NCI-H1694 (cell line): Measurements from ENCODE around the gene SLC35F4.
"Not testable (repeated sequence)": the region's sequence is repeated elsewhere in the genome, so short reads cannot be mapped to it uniquely, and the experiment has no call there.

Experiments
- DNase-seq: peaks from one replicate; lab custom pipeline; 2025; lab: John Stamatoyannopoulos, UW

Gene SLC35F4

DNA sequence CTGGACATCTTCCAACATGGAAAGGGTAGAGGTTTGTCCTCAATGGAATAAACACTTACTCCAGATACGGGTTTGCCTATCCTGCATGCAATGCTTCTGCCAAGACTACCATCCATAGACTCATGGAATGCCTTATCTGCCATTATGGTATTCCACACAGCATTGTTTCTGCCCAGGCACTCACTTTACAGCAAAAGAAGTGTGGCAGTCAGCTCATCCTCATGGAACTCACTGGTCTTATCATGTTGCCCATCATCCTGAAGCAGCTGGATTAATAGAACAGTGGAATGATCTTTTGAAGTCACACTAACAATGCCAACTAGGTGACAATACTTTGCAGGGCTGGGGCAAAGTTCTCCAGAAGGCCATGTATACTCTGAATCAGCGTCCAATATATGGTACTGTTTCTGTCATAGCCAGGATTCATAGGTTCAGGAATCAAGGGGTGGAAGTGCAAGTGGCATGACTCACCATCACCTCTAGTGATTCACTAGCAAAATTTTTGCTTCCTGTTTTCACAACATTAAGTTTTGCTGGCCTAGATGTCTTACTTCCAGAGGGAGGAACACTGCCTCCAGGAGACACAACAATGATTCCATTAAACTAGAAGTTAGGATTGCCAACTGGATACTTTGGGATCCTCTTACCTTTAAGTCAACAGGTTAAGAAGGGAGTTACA is 140.4 kb downstream of the SLC35F4 start:
- no peak for DNase-seq

DNA sequence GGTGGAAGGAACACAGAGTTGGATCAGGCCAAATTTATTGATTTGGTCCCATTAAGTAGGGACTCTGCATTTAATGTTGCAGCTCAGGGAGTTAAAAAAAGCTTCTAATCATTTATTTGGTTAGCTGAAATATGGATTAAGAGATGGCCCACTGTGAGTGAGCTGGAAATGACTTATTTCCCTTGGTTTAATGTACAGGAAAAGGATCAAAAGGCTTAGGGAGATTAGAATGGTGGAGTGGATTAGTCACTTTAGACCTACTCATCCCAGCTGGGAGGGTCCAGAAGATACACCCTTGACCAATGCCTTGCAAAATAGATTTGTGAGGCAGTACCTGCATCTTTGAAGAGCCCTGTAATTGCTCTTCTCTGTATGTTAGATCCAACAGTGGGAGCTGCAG is 143.8 kb downstream of the SLC35F4 start:
- not testable (repeated sequence) for DNase-seq

DNA sequence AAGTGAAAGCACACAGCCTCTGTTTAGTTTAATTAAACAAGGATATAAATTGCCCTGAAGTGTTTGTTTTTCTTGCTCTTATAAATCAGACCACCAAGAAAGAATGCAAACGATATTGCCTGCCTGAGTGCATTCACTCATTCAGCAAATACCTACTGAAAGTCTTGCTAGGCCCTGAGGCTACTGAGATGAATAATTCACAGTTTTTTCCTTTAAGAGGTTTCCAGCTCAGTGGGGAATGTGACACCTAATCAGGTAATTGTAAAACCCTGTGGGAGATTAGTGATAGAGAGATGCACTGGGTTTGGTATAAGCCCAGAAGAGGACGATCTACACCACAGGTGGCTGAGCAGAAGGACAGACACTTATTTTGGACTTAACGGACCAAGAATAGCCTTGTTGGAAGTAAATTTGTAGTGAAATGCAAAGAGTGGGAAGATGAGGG is 151.4 kb downstream of the SLC35F4 start:
- DNase-seq: no peak

DNA sequence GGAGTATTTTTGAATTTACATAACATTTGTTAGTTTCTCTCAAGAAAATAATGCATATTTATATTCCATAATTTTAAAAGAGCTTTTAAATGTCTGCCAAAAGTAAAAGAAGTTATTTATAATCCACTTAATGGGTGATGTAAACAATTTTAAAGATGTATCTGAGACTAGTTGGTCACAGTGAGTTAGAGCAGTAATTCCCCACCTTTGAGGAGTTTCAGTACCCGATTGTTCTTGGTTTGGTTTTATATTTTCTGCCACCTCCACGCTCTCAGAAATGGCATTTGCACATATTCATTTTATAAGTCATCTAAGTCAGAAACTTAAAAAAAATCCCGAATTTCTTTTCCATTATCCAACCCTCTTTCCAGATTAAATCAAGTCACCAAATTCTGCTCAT is 153.2 kb downstream of the SLC35F4 start:
- DNase-seq: no peak

DNA sequence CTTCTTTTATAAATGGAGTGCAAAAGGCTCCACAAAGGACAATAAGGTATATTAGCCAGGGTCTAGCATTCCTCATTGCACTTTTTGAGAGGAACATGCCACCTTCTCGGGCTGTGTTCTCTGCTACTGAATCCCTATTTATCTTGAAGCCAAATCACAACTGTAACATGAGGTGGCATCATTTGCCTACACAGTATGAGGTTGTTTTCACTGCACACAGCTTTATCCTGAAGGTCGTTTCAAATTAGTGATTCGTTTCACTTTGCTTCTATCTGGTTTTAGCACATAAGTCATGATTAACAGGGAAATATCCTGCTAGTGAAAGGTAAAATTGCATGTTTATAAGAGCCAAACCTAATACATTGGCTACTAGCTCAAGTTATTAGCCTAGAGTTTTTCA is 153.8 kb downstream of the SLC35F4 start:
- DNase-seq: peak; percentile 9

DNA sequence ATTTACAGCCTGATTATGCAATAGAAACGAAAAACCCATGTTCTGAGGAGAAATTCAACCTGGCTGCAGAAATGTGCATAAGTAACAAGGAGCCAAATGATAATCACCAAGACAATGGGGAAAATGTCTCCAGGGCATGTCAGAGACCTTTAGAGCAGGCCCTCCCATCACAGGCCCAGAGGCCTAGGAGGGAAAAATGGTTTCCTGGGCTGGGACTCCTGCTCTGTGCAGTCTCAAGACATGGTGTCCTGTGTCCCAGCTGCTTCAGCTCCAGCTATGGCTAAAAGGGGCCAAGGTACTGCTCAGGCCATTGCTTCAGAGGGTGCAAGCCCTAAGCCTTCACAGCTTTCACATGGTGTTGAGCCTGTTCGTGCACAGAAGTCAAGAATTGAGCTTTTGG is 156.0 kb downstream of the SLC35F4 start:
- DNase-seq: no peak

DNA sequence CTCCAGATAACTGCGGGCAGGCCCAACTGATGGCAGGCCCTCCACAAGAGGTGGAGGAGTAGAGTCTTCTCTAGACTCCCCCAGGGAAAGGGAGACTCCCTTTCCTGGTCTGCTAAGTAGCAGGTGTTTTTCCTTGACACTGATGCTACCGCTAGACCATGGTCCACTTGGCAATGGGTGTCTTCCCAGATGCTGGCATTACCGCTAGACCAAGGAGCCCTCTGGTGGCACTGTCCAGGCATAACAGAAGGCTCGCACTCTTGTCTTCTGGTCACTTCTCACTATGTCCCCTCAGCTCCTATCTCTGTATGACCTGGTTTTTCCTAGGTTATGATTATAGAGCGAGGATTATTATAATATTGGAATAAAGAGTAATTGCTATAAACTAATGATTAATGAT is 156.8 kb downstream of the SLC35F4 start:
- not testable (repeated sequence) for DNase-seq

DNA sequence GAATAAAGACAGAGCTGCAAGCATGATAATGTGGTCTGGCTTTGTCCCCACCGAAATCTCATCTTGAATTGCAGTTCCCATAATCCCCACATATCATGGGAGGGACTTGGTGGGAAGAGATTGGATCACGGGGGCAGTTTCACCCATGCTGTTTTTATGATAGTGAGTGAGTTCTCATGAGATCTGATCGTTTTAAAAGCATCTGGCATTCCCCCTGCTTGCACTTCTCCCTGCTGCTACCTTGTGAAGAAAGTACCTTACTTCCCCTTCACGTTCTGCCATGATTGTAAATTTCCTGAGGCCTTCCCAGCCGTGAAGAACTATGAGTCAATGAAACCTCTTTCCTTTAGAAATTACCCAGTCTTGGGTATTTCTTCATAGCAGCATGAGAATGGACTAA is 158.7 kb downstream of the SLC35F4 start:
- DNase-seq: no peak

DNA sequence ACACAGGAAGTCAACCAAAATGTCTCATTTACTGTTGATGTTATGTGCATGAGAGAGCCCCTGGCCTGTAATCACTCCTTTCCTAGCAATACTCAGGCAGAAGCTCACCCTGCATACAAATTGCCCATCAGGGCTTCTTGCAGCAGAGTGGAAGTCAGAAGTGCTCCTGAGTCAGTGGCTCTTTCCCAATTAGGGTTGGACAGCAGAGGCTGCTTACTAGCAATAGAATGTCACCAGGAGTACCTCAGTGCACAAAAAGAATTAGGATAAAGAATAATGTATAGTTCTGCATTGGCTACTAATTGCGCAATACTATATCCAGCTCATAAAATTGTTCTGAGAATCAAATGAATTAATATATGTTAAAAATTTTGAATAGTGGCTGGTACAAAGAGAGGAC is 161.1 kb downstream of the SLC35F4 start:
- DNase-seq: no peak

DNA sequence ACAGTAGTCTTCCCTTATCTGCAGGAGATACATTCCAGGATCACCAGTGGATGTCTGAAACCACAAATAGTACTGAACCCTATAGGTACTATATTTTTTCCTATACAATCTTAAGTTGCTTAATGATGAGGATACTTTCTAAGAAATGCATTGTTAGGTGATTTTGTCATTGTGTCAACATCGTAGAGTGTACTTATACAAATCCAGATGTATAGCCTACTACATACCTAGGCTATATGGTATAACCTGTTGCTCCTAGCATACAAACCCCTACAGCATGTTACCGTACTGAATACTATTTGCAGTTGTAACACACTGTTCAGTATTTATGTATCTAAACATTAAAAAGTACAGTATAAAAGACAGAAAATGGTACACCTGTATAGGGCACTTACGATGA is 165.9 kb downstream of the SLC35F4 start:
- no peak for DNase-seq

DNA sequence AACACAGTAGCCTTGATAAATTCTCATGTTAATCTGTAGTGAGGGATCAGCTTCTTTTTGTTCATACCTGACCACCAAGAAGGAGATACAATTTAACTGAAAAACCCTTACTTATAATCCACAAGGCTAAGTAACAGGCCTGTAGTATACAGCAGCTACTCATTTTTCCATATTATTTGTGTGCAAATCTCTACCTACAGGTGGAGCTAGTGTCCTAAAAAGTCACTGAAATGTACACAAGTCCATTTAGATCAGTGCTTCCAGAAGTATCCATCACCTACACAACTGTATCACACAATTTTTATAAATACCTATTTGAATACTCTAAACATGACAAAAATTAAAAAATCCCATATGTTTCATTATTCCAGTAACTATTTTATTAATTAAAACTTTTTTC is 173.2 kb downstream of the SLC35F4 start:
- DNase-seq: peak; percentile 46

DNA sequence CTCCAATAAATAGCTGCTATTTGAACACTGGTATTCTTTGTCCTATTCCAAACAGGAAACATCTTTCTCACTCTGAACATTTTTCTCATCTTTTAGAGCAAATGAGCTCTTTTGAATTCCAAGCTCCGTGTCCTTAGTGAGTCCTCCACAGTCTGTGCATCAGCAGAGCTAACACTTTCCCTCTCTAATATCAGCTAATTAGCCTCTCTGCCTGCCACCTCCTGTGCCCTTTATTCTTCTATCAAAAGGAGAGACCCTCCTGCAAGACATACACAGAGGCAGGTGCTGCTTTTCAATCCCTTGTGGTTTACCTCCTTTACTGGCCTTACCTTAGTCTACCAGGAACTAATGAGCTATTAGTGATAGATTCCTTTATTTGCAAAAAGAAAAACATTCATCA is 178.5 kb downstream of the SLC35F4 start:
- DNase-seq: no peak

DNA sequence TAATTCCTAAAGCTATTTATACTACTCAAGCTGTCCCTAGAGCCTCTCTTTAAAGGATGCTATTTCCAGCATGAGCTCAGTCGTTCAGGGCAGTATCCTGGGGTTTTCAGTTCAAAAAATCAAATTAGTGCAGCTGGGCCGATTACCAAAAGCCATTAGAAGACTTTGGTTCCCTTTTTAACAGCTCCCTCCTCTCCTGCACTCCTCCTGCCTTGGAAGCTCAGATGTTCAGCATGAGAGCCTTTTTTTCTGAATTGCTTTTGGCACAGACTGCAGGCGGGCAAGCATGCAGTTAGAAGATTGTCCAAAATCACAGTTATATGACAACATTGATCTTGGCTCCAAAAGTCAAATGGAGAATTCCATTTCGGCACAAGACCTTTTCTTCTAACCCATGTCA is 179.6 kb downstream of the SLC35F4 start:
- no peak for DNase-seq

DNA sequence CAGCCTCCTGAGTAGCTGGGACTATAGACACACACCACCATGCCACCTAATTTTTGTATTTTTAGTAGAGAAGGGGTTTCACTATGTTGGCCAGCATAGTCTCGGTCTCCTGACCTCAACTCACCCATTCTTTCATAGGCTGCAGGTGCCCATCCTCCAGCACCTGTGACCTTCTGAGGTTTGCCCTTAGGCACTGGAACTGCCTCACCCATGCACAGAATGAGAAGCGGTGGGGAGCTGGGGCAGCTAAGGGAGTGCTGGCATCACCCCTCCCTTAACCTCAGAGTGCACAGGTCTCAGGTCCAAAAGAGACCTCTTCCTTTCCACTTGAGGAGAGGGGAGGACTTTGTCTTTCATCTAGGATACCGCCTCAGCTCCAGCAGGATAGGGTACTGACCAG is 194.9 kb downstream of the SLC35F4 start:
- DNase-seq: no peak

DNA sequence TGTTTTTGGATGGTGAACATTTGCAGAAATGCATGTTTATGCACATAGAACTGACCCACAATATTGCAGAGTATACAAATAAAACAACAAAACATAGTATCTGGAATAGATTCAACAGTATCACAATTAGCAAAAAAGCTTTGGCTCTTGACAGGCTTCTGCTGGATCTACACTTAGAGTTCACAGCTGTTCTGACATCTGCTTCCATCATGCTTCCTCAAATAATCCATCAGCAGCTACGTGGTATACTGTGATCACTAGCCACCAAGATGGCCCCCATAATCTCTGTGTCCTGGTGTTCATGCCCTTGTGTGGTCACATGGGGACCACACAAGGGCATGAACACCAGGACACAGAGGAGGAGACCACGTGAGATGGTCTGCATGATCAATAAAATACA is 205.7 kb downstream of the SLC35F4 start:
- peak; percentile 54 for DNase-seq

DNA sequence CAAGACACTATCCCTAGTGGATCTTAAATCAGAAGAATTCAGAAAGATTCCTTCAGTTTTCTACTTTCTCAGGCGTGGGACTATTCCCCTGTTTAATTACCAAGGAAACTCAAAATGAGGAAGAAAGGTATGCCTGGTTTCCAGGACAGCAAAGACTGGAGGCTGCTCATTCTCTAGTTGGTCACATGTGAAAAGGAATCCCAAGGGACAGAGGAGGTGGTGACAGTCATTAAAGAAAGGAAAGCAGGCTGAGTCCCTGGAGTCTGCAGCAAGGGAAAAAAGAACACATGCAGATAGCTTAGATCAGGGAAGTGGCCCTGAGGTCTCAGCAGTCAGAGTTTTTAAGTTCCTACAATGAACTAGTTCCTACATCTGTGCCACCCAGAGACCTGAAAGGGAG is 206.8 kb downstream of the SLC35F4 start:
- DNase-seq: no peak

DNA sequence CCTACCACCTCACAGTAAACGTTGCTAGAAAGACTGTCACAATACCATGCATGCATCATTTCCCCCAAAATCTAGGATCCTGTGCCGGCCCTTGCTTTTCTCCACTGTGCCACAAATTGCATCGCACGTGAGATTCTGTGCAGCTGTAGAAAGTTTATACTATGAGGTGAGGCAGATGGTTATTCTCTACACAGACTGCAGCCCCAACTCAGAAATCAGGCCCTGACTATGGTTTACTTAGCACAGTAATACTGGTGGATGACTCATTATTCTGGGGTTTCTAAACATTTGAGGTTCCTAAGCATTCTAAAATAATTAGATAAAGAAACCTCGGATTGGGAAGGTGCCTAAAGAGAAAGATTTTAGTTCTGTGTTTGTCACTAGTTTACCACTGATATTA is 208.4 kb downstream of the SLC35F4 start:
- no peak for DNase-seq

DNA sequence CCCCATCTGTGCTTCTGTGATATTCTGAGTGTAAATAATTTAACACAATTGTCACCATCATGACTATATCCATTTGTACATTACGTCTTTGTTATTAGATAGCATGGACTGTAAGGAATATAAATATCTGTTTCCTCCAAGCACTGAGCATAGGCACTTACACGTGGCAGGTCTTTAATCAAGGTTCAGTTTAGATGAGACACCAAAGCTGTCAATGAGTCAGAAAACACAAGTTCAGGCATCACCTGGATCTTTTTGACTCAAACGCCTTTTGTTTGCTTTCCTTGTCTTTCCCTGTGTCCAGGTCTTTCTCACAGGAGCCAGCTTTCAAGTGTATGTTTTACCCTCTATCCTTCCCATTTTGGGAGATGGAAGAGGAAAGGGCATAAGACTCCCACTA is 209.0 kb downstream of the SLC35F4 start:
- DNase-seq: no peak

DNA sequence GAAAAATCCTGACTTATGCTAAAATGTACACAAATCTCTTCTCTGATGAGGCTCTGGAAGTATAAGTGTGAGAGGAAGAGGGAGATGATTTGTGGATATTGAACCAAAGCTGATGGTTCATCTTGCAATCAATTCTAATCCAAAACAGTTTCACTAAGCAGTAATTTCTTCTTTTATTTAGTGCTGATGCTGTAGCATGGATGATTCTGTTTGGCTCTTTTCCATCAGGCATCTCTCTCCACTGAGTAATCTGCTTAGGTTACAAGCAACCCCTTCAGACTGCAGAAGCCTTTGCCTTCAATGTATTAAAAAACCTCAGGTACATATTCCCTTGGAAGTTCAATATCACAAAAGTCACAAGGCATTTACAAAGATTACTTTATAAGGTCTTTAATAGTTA is 213.1 kb downstream of the SLC35F4 start:
- no peak for DNase-seq

DNA sequence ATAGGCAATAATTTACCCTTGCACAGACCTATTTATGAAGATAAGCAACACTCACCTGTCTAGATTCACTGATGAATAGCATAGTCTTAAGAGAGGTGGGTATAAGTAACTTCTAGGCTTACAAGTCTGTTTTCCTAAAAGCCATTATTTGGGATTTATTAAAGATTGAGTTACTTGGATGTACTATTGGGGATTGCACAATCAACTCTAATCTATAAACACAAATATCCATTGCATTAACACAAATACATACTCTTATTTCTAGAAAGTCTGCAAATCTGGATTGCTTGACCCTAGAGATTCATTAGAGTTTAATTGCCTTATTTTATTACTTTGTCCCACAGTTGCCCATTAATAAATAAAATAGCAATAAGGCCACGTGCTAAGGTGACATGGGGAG is 224.1 kb downstream of the SLC35F4 start:
- no peak for DNase-seq

DNA sequence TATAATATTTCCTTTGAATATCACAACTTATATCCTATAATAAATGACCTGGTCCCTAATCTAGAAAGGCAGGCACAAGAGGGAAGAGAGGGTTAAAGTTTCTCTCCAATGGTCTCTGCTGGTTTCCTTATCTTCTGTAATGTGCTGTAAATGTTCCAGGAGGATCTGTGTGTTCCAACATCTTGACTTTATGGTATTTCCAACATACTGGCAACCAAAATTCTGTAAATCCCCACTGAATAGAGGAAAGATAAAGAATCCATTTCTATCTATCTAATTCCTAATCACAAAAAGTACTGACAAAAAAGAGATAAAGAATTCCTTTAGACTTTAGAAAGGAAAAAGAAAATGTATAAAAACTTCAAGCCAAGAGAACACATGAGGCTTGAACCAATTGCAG is 225.9 kb downstream of the SLC35F4 start:
- DNase-seq: no peak

DNA sequence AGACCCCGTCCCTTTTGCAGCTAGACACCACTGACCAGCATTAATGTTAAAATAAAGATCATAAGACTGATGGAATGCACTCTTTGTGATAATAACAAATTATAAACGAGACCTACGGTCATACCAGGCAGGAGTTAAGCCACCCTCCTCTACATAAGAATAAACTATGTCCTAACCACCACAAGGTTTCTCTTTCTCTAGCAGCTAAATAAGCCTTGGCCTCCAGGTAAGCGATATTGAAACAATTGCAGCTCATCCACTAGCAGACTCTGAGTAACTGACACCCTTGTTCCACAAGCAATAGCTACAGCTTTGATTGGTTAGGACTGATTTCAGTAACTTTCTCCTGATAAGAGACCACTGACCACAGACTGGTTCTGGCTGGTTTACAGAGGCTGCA is 228.0 kb downstream of the SLC35F4 start:
- DNase-seq: no peak

DNA sequence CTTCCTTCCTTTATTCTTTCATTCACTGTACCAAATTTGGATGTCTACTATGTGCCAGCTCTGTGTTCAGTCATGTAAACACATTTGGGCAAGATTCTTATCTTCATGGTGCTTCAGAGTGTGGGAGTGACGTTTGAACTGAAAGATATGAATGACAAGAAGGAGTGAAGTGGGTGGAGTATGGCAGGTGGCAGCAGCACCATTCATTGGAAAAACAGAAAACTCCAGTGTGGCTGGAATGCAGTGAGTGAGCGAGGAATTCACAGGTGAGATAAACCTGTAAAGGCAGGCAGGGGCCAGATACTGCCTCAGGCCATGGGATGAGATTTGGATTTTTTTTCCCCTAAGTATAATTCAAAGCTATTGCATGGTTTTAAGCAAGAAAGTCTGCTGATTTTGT is 231.6 kb downstream of the SLC35F4 start:
- no peak for DNase-seq

DNA sequence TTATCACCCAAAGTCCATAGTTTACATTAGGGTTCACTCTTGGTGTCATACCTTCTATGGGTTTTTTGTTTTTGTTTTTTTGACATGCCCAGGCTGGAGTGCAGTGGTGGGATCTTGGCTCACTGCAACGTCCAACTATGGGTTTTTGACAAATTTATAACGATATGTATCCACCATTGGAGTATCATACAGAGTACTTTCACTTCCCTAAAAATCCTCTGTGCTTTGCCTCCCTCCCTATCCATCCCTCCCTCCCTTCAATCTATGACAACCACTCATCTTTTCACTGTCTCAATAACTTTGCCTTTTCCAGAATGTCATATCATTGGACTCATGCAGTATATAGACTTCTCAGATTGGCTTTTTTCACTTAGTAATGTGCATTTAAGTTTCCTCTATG is 233.2 kb downstream of the SLC35F4 start:
- no peak for DNase-seq

DNA sequence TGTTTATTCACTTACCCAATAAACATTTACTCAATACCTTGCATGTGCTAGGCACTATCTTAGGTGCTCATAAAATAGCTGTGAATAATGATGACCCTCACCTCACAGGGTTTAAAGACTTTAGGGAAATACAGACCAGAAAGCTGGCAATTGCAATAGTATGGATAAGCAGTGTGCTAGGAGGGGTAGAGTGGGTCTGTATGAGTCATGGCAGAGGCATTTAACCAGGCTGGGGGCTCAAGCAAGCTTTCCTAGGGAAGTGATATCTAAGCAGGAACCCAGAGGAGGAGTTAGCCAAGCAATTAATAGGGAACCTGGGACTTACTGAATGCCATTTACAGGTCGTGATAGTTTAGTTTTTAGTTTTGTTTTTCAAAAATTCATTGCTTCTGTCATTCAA is 248.4 kb downstream of the SLC35F4 start:
- DNase-seq: no peak
